GM19468 (cell line): Measurements from ENCODE around the gene AP2A1.

Source experiments
- ATAC-seq: cut with Tn5 transposase; IDR thresholded peaks from one replicate; pipeline ENCODE4 v1.9.1; 2021; ENCODE audit warnings: mild to moderate bottlenecking, moderate library complexity, moderate number of reproducible peaks; ENCODE audit not compliant: unreplicated experiment; ENCODE audit errors: extremely low read depth

AP2A1 gene

DNA sequence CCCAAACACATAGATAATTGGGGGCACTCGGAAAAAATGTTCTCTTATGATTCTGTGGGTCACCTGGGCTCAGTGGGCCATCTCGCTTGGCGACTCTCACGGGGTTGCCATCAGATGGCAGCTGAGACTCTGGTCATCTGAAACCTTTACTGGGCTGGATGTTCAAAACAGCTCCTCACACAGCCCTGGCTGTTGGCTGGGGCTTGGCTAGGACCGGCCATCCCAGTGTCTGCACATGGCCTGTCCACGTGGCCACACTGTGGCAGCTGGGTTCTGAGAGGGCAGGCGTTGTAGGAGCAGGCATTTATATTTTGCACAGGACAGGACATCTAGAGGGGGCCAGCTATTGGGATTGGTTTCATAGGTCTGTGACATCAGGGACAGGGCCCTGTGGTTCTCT is 66.8 kb downstream of the AP2A1 start:
- no peak for ATAC-seq

DNA sequence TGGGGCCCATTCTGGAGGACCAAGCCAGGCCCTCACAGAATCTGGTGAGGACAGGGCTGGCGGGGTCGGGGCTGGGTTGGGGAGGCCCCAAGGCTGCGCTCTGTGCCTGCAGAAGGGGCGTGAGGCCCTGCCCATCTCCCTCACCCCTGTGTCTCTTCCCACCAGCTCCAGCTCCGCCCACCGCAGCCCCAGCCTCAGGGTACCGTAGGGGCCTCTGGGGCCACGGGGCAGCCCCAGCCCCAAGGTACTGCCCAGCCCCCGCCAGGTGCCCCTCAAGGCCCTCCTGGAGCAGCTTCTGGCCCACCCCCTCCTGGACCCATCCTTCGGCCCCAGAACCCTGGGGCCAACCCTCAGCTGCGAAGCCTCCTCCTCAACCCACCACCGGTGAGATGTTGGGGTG is 68.8 kb downstream of the AP2A1 start:
- no peak for ATAC-seq

DNA sequence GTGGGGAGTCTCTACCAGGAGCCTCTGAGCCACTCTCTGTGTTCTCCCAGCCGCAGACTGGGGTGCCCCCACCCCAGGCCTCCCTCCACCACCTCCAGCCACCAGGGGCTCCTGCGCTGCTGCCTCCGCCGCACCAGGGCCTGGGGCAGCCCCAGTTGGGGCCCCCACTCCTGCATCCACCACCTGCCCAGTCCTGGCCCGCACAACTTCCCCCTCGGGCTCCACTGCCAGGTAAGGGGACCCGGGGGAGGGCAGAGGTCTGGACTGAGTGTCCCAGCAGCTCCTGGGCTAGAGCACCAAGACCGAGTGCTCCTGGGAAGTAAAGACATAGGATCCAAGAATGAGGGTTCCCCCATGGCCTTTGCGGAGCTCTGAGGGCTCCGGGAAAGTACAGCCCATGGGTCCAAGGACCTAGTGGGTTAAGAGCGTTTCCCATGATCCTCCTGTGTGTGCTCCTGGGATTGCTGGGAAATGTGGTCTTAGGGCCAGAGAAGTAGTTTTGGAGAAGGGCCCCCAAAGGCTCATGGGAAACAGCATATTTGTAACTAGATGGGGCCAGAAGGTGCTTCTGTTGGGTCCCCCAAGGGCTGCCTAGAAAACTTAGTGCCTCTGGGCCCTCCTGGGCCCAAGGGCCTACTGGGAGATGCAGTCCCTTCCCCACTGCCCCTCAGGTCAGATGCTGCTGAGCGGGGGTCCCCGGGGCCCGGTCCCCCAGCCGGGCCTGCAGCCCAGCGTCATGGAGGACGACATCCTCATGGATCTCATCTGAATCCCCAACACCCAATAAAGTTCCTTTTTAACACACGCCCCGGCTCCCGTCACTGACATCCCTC is 69.6 kb downstream of the AP2A1 start:
- ATAC-seq, result no peak

DNA sequence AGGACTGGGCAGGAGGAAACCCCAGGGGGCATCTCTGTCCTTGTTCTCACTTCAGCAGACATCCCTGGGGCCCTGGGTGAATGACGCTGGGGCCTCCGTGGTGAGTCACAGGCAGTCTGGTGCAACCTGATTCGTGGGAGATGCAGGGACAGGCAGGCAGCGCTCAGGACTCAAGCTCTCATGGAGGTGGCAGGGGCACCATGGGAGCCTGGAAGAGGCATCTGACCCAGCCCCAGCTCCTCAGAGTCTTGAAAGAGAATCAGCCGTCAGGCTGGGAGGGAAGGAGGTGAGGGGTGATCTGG is 70.2 kb downstream of the AP2A1 start:
- ATAC-seq, result no peak

DNA sequence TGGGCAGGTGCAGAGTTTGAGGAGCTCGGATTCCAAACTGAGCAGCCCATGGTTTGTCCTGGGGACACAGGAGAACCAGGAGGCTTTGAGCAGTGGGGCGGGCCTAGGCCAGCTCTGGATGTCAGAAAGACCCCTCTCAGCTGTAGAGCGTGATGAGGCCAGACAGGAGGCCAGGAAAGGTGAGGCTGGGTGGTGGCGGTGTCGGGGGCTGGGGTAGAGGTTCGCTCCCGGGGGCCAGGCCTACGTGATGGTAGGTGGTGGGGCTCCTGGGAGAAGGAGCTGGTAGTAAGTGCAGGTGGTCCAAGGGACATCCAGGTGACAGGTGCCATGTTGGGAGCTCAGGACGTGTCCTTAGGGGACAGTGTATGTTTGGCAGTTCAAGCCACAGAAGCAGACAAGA is 70.6 kb downstream of the AP2A1 start:
- ATAC-seq, result no peak

DNA sequence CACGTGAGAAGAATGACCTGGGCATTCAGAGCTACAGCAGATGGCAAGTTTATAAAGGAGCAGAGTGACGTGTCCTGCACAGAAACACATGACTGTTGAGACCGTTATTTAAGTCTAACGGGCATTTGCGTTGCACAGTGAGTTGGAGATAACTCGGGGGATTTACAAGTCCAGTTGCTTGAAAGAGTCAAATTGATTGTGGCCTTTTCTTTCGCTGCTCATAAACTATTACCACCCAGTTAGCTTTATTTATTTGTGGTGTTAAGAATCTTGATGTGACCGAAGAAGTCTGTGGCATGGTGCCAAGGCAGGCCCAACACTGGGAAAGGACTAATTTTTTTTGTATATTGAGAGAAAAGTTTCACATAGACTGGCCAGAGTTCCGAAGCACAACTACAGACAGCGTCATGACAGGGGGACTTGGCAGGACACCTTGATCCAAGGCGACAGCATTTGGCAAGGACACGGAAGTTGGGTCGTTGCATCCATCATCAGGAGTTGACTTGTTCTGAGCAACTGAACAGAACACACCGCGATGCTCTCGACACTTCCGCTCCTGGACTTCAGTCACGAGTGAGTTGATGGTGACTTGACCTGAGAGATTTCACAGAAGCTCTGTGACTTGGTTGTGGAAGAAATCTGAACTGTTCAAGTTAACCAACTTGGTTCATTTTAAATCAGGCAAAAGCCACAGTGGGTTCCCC is 72.2 kb downstream of the AP2A1 start:
- no peak for ATAC-seq

DNA sequence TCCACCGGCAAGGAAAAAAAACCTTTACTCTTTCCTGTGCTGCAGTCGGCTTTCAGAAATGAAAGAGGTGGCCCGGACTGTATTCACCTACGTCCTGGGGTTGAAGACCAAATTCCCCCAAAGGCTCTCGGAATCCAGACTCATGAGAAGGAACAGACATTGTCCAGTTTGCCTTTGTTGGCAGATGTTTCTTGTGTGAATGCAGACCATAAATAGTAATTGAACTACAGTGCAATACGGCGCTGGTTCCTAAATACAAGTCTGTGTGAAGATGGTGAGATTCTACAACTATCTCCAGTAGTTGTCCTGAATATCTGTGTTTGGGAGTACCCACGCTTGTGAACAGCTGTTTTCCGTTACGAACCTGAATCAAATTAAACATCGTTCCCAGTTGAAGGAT is 72.9 kb downstream of the AP2A1 start:
- no peak for ATAC-seq

DNA sequence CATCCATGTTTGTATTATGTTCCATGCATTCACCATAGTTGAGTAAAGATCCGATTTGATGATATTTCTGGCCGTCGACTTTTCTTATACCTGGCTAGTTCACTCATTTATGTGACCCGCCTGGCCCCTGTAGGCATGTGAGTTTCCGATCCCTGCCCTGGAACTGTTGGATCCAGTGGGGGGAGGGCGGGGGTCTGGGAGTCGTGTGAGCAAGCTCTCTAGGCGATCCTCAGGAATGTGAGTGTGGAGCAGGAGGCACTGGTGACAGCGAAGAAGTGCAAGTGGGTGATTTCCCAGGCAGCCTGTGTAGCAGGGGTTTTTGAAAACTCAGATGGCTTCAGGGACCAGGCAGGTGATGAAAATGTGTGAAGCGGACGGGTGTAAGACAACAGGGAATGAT is 73.5 kb downstream of the AP2A1 start:
- ATAC-seq, result no peak

DNA sequence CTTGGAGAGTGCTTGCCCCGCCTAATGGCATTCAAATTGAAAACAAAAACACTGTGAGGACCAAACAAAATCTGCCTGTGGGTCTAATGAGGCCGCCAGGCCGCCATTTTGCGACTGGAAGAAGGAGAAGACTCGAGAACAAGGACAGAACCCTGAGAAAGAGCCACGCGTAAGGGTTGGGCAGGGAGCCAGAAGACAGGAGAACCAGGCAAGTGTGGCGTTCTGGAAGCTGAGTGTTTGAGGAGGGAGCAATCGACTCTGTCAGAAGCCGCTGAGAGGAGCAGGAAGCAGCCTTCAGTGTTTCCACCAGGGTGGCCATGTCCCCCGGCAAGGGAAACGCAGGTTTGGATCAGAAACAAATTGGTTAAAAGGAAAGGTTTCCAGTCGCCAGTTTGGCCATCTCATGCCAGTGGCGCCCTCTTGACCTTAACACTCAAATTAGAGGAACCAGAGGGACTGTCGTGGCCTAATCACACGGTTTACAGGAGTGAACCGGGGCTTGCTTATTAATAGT is 74.0 kb downstream of the AP2A1 start:
- ATAC-seq, result no peak

DNA sequence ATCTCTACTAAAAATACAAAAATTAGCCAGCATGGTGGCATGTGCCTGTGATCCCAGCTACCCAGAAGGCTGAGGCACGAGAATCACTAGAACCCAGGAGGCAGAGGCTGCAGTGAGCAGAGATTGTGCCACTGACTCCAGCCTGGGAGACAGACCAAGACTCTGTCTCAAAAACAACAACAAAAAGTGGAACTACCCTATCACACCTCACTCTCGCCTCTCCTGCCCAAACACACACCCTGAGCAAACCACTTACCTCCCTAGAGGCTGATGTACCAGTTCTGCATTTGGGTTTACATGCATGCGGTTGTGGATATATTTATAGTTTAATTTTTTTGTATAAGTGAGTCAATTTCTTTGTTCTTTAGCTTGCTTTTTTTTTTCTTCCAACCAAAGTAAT is 76.5 kb downstream of the AP2A1 start:
- ATAC-seq, result no peak

DNA sequence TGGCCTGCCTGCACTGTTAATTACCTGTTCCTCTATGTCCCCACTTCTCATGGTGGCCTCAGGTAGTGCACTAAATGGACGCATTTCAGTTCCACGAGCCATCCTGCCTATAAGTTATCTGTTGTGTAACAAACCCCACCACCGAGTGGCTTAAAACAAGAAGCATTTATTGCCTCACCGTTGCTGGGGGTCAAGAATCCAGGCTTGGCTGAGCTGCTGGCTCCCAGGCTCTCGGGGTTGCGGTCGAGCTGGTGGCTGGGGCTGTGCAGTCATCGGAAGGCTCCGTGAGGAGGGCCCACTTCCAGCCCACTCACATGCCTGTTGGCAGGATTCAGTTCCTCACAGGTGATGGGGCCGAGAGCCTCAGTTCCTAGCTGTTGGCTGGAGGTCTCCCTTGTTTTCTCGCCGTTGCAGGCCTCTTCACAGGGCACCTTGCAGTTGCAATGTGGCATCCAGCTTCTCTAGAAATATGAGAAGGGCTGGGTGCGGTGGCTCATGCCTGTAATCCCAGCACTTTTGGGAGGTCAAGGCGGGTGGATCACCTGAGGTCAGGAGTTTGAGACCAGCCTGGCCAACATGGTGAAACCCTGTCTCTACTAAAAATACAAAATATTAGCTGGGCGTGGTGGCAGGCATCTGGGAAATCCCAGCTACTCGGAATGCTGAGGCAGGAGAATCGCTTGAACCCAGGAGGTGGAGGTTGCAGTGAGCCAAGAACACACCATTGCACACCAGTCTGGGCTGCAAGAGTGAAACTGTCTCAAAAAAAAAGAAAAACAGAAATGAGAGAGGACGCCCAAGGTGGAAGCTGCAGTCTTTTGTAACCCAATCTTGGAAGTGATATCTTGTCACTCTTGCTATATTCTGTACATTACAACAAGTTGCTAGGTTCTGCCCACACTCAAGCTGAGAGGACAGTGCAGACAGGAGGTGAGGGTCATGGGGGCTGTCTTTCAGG is 77.6 kb downstream of the AP2A1 start:
- ATAC-seq, result no peak

DNA sequence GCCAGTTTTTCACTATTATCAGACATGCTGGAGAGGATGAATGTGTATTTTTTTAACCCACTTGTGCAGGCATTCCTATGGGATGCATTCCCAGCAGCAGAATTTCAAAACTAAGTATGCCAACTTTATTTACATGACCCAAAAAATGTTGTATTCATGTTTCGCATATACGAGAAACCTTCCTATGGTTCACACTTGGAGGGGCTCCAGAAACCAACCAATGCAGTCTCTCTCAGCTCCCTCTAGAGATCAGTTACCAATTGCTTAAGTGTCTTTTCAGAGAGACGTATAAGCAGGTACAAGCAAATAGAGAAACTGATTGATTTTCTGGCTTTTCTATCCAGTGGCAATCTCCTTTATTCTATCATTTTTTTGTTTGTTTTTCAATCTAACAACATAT is 78.6 kb downstream of the AP2A1 start:
- no peak for ATAC-seq

DNA sequence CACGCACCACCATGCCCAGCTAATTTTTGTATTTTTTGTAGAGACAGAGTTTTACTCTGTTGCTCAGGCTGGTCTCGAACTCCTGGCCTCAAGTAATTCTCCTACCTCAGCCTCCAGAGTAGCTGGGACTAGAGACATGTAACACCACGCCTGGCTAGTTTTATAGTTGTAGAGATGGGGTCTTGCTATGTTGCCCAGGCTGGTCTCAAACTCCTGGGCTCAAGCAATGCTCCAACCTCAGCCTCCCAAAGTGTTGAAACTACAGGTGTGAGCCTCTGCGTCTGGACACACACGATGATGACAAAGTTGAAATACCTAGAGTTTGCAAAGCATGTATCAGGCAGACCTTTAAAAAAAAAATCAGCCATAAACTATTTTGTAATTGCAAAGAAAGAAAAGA is 79.6 kb downstream of the AP2A1 start:
- ATAC-seq, result no peak

DNA sequence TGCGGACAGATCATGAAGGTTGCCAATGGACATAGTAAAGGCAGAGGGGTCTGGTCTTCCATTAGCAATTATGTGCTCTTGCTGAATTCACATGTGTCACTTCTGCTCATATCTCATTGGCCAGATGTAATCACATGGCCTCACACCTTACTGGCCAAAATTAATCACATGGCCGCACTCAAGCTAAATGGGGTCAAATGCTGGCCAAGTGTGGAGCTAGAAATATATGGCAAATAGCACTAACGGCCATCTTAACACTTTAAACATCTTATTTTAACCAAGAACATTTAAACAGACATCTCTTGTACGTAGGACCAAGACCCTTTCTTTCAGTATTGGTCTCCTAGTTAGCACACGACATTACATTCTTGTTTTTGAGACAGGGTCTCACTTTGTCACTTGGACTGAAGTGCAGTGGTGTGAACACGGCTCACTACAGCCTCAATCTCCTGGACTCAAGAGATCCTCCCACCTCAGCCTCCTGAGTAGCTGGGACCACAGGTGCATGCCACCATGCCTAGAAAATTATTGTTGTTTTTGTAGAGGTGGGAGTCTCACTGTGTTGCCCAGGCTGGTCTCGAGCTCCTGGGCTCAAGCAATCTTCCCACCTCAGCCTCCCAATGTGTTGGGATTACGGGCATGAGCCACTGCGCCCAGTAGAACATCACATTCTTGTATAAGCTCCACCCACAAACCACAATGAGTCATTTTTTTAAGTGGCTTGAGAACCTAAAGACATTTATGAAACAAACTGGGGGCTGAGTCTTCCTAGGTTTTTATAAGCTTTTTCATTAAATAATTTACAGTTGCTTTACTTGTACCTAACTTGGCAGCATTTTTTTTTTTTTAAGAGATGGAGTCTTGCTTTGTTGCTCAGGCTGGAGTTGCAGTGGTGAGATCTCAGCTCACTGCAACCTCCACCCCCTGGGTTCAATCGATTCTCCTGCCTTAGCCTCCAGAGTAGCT is 81.2 kb downstream of the AP2A1 start:
- ATAC-seq, result no peak

DNA sequence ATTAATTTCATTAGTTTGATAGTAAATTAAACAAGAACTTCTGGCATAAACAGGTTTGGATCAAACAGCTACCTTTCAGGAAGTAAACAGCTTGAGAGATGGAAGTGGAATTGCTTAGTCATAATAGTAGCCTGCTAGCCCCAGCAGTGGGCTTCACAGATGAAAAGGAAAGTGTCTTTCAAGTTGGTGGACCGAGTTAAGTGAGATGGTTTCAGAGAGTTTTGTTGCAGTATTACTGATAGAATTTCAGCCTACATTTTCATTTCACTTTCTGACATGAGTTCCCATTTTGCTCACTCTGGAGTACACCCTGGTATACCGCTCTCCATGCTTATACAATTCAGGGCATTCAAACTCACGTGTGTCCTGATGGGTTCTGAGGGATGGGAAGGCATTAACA is 82.1 kb downstream of the AP2A1 start:
- no peak for ATAC-seq

DNA sequence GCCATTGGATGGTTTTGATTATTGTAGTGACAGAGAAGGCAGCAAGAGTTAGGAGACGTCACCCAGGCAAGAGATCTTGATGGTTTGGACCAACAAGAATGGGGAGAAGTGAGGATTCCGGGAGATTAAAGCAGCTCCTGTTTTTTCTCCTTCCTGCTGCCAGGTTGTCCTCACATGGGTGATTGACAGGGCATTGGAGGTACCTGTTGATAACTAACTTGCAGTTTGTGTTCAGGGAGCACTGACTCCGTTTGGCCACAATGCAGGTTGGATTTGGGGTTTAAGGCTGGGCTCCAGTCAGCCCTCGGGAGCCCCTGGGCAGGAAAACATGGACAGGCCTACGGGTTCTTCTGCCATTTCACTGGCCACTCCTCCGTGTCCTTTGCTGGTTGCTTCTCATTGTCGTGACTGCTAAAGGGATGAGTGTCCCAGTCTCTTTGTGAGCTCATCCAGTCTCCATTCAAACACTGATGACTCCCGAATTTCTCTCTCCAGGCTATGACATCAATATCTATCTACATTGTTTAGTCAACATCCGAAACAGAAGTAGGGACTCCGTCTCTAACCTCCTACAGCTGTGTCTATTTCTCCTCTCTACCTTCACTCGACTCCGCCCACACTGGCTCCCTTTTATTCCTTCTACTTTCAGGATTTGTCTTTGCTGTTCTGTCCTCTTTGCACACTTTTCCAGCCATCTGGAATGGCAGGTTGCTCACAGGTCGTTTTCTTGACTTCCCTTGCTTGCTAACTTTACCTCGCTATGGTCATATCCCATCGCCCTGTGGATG is 82.8 kb downstream of the AP2A1 start:
- ATAC-seq, result no peak

DNA sequence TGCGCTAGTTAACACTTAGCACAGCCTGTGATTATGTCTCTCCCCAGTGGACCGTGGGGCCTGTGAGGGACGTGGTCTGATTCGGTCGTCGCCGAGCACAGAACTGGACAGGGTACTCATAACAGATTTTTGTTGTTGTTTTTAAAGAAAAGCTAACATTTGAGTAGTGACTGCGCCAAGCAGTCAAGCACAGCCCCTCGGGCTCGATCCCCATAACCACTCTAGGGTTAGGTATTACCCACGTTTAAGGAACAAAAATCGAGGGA is 83.4 kb downstream of the AP2A1 start:
- ATAC-seq, result no peak

DNA sequence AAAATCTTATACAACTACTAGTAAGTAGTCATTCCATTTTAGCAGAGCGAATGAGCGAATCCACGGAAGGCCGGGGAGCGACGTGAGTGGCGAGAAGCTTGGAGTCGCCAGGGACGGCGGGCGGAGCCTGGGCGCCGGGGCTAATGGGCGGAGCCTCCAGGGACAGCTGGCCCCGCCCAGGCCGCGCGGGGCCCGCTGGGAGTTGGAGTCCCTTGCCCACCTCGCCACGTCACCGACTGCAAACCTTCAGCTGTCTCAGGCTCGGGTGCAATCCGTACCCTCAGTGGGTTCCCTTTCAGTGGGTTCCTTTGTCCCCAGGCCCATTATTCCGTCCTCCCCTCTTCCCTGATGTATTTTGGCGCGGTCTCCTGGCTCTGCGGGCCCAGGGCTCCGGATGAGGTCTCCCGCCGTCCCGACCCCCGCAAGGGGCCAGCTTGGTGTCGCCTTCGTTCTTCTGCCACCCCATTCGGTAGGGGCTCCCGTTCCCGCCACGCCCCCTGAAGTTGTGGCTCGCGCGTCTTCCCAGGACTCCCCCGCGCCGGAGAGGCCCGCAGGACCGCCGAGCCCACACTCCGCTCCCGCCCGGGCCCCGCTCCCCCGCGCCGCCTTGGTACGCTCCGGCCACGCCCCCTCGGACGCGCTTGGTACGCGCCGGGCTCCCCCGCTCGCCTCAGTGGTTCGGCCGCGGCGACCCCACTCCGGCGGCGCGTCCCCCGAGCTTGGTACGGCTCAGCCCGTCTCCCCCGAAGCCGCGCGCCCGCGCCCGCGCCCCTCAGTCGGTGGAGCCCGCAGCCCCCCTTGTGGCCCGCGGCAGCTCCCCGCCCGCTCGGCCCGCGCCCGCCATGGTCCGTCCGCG is 83.9 kb downstream of the AP2A1 start, which contains the start of gene PTOV1:
Gene PTOV1, plus strand, starts transcription at position 673 of the 856 bp plus-strand sequence.
- peak; percentile 47 for ATAC-seq
